A673 (cell line): Measurements from ENCODE around the gene TRIM37. TPM values are rescaled to one million over a fixed set of nuclear protein-coding genes. Genes with fewer than 3 reads are reported as not detected.

Source experiments
- BruUV-seq: library from RNA; stranded (reverse); fragments of 400-500 nt; replicated peaks from 2 replicates; lab custom pipeline; 2021; lab: Mats Ljungman, UMichigan
- CTCF ChIA-PET: fragments of 300-600 bp; sonication (Branson Sonifier 250); formaldehyde crosslinking; loops from one replicate; lab custom pipeline; 2022; ENCODE audit warnings: antibody characterized with exemption; lab: Charles Lee
- POLR2A ChIA-PET: fragments of 300-600 bp; sonication (Branson Sonifier 250); formaldehyde crosslinking; loops from one replicate; lab custom pipeline; 2022; ENCODE audit warnings: antibody characterized with exemption; ENCODE audit not compliant: low non-redundant PET; lab: Charles Lee
- DNase-seq: peaks from one replicate; pipeline ENCODE4 v3.0.0-alpha.2; 2015; ENCODE audit warnings: low spot score
- H3K27ac ChIP-seq: fragments of 200-600 bp; sonication (generic); 2 replicates; pipeline ENCODE4 v1.5.1; 2016; ENCODE audit warnings: mixed run types, low read depth, mild to moderate bottlenecking, mixed read lengths, antibody characterized with exemption, low read length; ENCODE audit not compliant: poor library complexity, severe bottlenecking
- H3K27me3 ChIP-seq: fragments of 200-600 bp; sonication (generic); replicated peaks from 2 replicates; pipeline ENCODE4 v1.6.1; 2017; ENCODE audit warnings: mixed run types, low read depth, mild to moderate bottlenecking, mixed read lengths, antibody characterized with exemption, low read length; ENCODE audit not compliant: insufficient read depth, poor library complexity
- H3K36me3 ChIP-seq: fragments of 200-600 bp; sonication (generic); 2 replicates; pipeline ENCODE4 v1.6.1; 2016; ENCODE audit warnings: mixed run types, mild to moderate bottlenecking, mixed read lengths, antibody characterized with exemption, low read length; ENCODE audit not compliant: insufficient read depth, poor library complexity, severe bottlenecking
- H3K4me1 ChIP-seq: fragments of 200-600 bp; sonication (generic); 2 replicates; pipeline ENCODE4 v1.6.1; 2017; ENCODE audit warnings: mixed run types, mild to moderate bottlenecking, mixed read lengths, antibody characterized with exemption, low read length; ENCODE audit not compliant: insufficient read depth, poor library complexity, severe bottlenecking
- H3K4me3 ChIP-seq: fragments of 200-600 bp; sonication (generic); 2 replicates; pipeline ENCODE4 v1.5.1; 2016; ENCODE audit warnings: low read depth, mixed run types, mild to moderate bottlenecking, mixed read lengths, low read length; ENCODE audit not compliant: poor library complexity, severe bottlenecking
- H3K9me3 ChIP-seq: fragments of 200-600 bp; sonication (generic); 2 replicates; pipeline ENCODE4 v1.6.1; 2016; ENCODE audit warnings: mixed run types, low read depth, mild to moderate bottlenecking, mixed read lengths, antibody characterized with exemption, low read length; ENCODE audit not compliant: poor library complexity, severe bottlenecking
- CTCF ChIP-seq: fragments of 300-800, 200-600 bp; sonication (generic); conservative IDR thresholded peaks from 2 replicates; pipeline ENCODE4 v1.5.1; 2017; ENCODE audit warnings: low read depth, mild to moderate bottlenecking, antibody characterized with exemption, low read length, moderate library complexity, mixed read lengths
- EZH2 ChIP-seq: fragments of 200-600 bp; sonication (generic); IDR thresholded peaks from 2 replicates; pipeline ENCODE4 v1.6.1; 2017; ENCODE audit warnings: borderline replicate concordance, low read depth, mild to moderate bottlenecking, mixed read lengths, antibody characterized with exemption, low read length; ENCODE audit not compliant: poor library complexity, severe bottlenecking
- intact Hi-C: fragments of 100-400 bp; cut with micrococcal nuclease; formaldehyde crosslinking; loops from one replicate; pipeline ENCODE4 v1.10.0; 2022; ENCODE audit not compliant: unreplicated experiment
- total RNA-seq: library from RNA; stranded (reverse); gene quantifications from 2 replicates; pipeline ENCODE4 v1.2.3, GENCODE V29; 2021

The TRIM37 gene
- total RNA-seq, 1 experiment from 2014 or later: 39.4 TPM

GRCh38 chr17:58997756-58998553 is 108.7 kb downstream of the TRIM37 start:
- no peak overlapping the region for H3K4me3 ChIP-seq
- BruUV-seq: no TSS peak
- H3K9me3 ChIP-seq: no peaks in the 10 kb centered on the region
- H3K36me3 ChIP-seq: no peaks in the 10 kb centered on the region
- POLR2A ChIA-PET: no interaction called here
- H3K4me1 ChIP-seq: peaks cover 32% of the 10 kb centered on the region
- intact Hi-C loops: no loop called here
- no peak for DNase-seq
- no peak for TF ChIP-seq CTCF
- TF ChIP-seq EZH2: no peak
- H3K27ac ChIP-seq: no peak overlapping the region
- CTCF ChIA-PET: no interaction called here
- no peaks in the 10 kb centered on the region for H3K27me3 ChIP-seq

GRCh38 chr17:58996968-58997367 is 109.7 kb downstream of the TRIM37 start:
- intact Hi-C loops: no loop called here
- no TSS peak for BruUV-seq
- POLR2A ChIA-PET: no interaction called here

GRCh38 chr17:58995247-58995940 is 111.3 kb downstream of the TRIM37 start:
- H3K27ac ChIP-seq: no peak overlapping the region
- TF ChIP-seq CTCF (no peak), EZH2 (no peak)
- BruUV-seq: no TSS peak
- H3K9me3 ChIP-seq: no peaks in the 10 kb centered on the region
- no peaks in the 10 kb centered on the region for H3K36me3 ChIP-seq
- no peak for DNase-seq
- intact Hi-C loops: no loop called here
- H3K27me3 ChIP-seq: no peaks in the 10 kb centered on the region
- ChIA-PET CTCF (no interaction called here), POLR2A (no interaction called here)
- no peak overlapping the region for H3K4me3 ChIP-seq
- H3K4me1 ChIP-seq: peaks cover 14% of the 10 kb centered on the region

More at GRCh38 chr17:58996968-58997367, 109.7 kb downstream of the TRIM37 start:
- H3K36me3 ChIP-seq: no peaks in the 10 kb centered on the region
- no peaks in the 10 kb centered on the region for H3K27me3 ChIP-seq
- no peak overlapping the region for H3K4me3 ChIP-seq
- DNase-seq: no peak
- TF ChIP-seq CTCF (no peak), EZH2 (no peak)
- H3K9me3 ChIP-seq: no peaks in the 10 kb centered on the region
- CTCF ChIA-PET: no interaction called here
- H3K27ac ChIP-seq: no peak overlapping the region
- H3K4me1 ChIP-seq: peaks cover 23% of the 10 kb centered on the region
